ENCODE data around the gene DSCAM. TPM values are rescaled to one million over a fixed set of nuclear protein-coding genes. Genes with fewer than 3 reads are reported as not detected.

Gene DSCAM
- total RNA-seq, 1 experiment from 2014 or later, result not detected

- RAD21 ChIA-PET (ENCODE audit: low non-redundant PET in 1 of 2, low total read pairs in 2 of 2, uncharacterized antibody in 2 of 2, unreplicated experiment in 2 of 2), result no interaction called here
- H3K9me2 ChIP-seq (ENCODE audit: insufficient read depth), result no peaks in the 10 kb centered on the region
These were observed 381.6 kb downstream of the DSCAM start for GRCh38 chr21:40465382-40465781.

GRCh38 chr21:40463176-40463575 is 383.8 kb downstream of the DSCAM start:
- H4K20me1 ChIP-seq (ENCODE audit: insufficient read depth), result no peaks in the 10 kb centered on the region
- H2AFZ ChIP-seq (ENCODE audit: low read depth, low read length, poor library complexity, severe bottlenecking), result no peak overlapping the region
- CTCF ChIA-PET, result no interaction called here
- H3K4me3 ChIP-seq (replicated peaks in 1 of 2; ENCODE audit: low read depth in 1 of 2, low read length in 2 of 2), result no peak overlapping the region
- H3K9me2 ChIP-seq (ENCODE audit: insufficient read depth), result no peaks in the 10 kb centered on the region
- H3K27ac ChIP-seq (ENCODE audit: low read depth, low read length), result no peak overlapping the region
- BruUV-seq (replicated peaks), result no TSS peak
- DNase-seq (ENCODE audit: low read depth, low spot score) (no peak), ATAC-seq (no peak)
- H3K27me3 ChIP-seq (ENCODE audit: insufficient read depth, low read length), result no peaks in the 10 kb centered on the region
- H3K36me3 ChIP-seq (ENCODE audit: control insufficient read depth in 1 of 2, insufficient read depth in 2 of 2, low read length in 2 of 2), result no peaks in the 10 kb centered on the region
- RAD21 ChIA-PET (ENCODE audit: low non-redundant PET in 1 of 2, low total read pairs in 2 of 2, uncharacterized antibody in 2 of 2, unreplicated experiment in 2 of 2), result no interaction called here
- TF ChIP-seq EZH2phosphoT487 (IDR thresholded peaks at IDR 0.05; ENCODE audit: borderline replicate concordance) (no peak), JUND (IDR thresholded peaks at IDR 0.05) (no peak), POLR2A (IDR thresholded peaks at IDR 0.05; ENCODE audit: borderline replicate concordance, extremely low read depth, insufficient read depth, insufficient read length) (no peak), RAD21 (IDR thresholded peaks at IDR 0.05; ENCODE audit: low read depth) (no peak), ELF1 (IDR thresholded peaks at IDR 0.05; ENCODE audit: borderline replicate concordance, low read depth) (no peak), EZH2 (IDR thresholded peaks at IDR 0.05) (no peak), CTCF (IDR thresholded peaks at IDR 0.05 in 2 of 3, conservative IDR thresholded peaks at IDR 0.05 in 1 of 3; ENCODE audit: borderline replicate concordance in 1 of 3, insufficient read depth in 1 of 3, low read depth in 2 of 3, low read length in 2 of 3) (no peak), FOSL1 (IDR thresholded peaks at IDR 0.05; ENCODE audit: low read depth) (no peak), TCF7L2 (IDR thresholded peaks at IDR 0.05; ENCODE audit: borderline replicate concordance, extremely low read depth, insufficient read depth, insufficient read length) (no peak)
- intact Hi-C loops (cut with micrococcal nuclease), result no loop called here
- POLR2A ChIA-PET, result no interaction called here
- H3K9me3 ChIP-seq (ENCODE audit: control insufficient read depth in 1 of 2, insufficient read depth in 1 of 2, low read depth in 1 of 2, low read length in 2 of 2), result peaks cover 15 to 33% of the 10 kb centered on the region in 2 experiments; a peak in 2 of 4 replicates
- no peak overlapping the region for H3K9ac ChIP-seq (ENCODE audit: low read length)
- H3K4me1 ChIP-seq (ENCODE audit: control insufficient read depth in 1 of 2, insufficient read depth in 2 of 2, low read length in 2 of 2), result no peaks in the 10 kb centered on the region
- no peaks in the 10 kb centered on the region for H3K79me2 ChIP-seq (ENCODE audit: insufficient read depth, low read length)
- H3K4me2 ChIP-seq (ENCODE audit: low read length), result no peak overlapping the region

More at GRCh38 chr21:40465382-40465781, 381.6 kb downstream of the DSCAM start:
- H4K20me1 ChIP-seq (ENCODE audit: insufficient read depth), result no peaks in the 10 kb centered on the region
- H3K27ac ChIP-seq (ENCODE audit: low read depth, low read length), result no peak overlapping the region
- H3K36me3 ChIP-seq (ENCODE audit: control insufficient read depth in 1 of 2, insufficient read depth in 2 of 2, low read length in 2 of 2), result no peaks in the 10 kb centered on the region
- no TSS peak for BruUV-seq (replicated peaks)
- ChIA-PET CTCF (no interaction called here), POLR2A (no interaction called here)
- intact Hi-C loops (cut with micrococcal nuclease), result loop anchor here (5.0 kb wide), 1 partner anchor 602 kb away; no protein-coding TSS in a partner anchor
- no peak for ATAC-seq
- peaks cover 15 to 29% of the 10 kb centered on the region in 2 experiments; a peak in 2 of 4 replicates for H3K9me3 ChIP-seq (ENCODE audit: control insufficient read depth in 1 of 2, insufficient read depth in 1 of 2, low read depth in 1 of 2, low read length in 2 of 2)
- no peaks in the 10 kb centered on the region for H3K4me1 ChIP-seq (ENCODE audit: control insufficient read depth in 1 of 2, insufficient read depth in 2 of 2, low read length in 2 of 2)
- H2AFZ ChIP-seq (ENCODE audit: low read depth, low read length, poor library complexity, severe bottlenecking), result no peak overlapping the region
- no peaks in the 10 kb centered on the region for H3K79me2 ChIP-seq (ENCODE audit: insufficient read depth, low read length)
- H3K4me2 ChIP-seq (ENCODE audit: low read length), result no peak overlapping the region
- H3K9ac ChIP-seq (ENCODE audit: low read length), result no peak overlapping the region
- TF ChIP-seq CBX3 (IDR thresholded peaks at IDR 0.05; ENCODE audit: low read depth) (no peak), ZNF274 (IDR thresholded peaks at IDR 0.05; ENCODE audit: low read depth, low read length) (no peak)
- no peak overlapping the region for H3K4me3 ChIP-seq (replicated peaks in 1 of 2; ENCODE audit: low read depth in 1 of 2, low read length in 2 of 2)
- DNase-seq (ENCODE audit: low read depth, low spot score), result no peak
- no peaks in the 10 kb centered on the region for H3K27me3 ChIP-seq (ENCODE audit: insufficient read depth, low read length)

Measured in HCT116 (cell line).